ENCODE results near the gene NEURL1B.

Gene NEURL1B

DNA sequence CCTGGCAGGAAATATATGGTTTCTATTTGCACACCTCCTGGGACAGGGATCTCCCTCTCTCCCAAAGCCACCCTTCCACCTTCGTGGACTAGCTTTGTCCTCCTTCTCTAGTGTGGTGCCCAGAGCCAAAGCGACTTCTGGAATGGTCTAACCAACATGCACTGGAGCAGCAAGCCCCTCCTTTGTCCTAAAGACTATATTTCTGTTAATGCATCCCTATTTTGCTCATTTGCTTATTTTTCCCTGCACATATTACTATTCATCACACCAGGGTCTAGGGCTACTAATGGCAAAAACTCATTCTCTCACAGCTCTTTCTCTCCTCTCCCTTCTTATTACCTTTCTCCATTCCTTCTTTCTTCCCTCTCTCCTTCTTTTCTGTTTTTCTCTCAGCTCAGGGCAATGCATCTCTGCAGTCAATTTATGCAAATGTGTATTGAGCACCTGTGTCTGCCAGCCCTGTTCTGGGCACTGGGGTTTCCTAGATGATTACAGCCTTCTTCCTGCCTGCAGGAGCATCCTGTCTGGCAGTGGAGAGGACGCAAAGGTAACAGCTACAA, 2.8 kb upstream of the NEURL1B start:
- no peak for DNase-seq (ENCODE audit: low read depth in 1 of 2, low spot score in 1 of 2)
- peaks cover 41% of the 10 kb centered on the region for H3K27me3 ChIP-seq (ENCODE audit: insufficient read depth, poor library complexity, severe bottlenecking)
- TF ChIP-seq, protein P1, sequence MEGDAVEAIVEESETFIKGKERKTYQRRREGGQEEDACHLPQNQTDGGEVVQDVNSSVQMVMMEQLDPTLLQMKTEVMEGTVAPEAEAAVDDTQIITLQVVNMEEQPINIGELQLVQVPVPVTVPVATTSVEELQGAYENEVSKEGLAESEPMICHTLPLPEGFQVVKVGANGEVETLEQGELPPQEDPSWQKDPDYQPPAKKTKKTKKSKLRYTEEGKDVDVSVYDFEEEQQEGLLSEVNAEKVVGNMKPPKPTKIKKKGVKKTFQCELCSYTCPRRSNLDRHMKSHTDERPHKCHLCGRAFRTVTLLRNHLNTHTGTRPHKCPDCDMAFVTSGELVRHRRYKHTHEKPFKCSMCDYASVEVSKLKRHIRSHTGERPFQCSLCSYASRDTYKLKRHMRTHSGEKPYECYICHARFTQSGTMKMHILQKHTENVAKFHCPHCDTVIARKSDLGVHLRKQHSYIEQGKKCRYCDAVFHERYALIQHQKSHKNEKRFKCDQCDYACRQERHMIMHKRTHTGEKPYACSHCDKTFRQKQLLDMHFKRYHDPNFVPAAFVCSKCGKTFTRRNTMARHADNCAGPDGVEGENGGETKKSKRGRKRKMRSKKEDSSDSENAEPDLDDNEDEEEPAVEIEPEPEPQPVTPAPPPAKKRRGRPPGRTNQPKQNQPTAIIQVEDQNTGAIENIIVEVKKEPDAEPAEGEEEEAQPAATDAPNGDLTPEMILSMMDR (IDR thresholded peaks at IDR 0.05; ENCODE audit: insufficient read depth, low read length) = no peak
- TF ChIP-seq, protein P2, sequence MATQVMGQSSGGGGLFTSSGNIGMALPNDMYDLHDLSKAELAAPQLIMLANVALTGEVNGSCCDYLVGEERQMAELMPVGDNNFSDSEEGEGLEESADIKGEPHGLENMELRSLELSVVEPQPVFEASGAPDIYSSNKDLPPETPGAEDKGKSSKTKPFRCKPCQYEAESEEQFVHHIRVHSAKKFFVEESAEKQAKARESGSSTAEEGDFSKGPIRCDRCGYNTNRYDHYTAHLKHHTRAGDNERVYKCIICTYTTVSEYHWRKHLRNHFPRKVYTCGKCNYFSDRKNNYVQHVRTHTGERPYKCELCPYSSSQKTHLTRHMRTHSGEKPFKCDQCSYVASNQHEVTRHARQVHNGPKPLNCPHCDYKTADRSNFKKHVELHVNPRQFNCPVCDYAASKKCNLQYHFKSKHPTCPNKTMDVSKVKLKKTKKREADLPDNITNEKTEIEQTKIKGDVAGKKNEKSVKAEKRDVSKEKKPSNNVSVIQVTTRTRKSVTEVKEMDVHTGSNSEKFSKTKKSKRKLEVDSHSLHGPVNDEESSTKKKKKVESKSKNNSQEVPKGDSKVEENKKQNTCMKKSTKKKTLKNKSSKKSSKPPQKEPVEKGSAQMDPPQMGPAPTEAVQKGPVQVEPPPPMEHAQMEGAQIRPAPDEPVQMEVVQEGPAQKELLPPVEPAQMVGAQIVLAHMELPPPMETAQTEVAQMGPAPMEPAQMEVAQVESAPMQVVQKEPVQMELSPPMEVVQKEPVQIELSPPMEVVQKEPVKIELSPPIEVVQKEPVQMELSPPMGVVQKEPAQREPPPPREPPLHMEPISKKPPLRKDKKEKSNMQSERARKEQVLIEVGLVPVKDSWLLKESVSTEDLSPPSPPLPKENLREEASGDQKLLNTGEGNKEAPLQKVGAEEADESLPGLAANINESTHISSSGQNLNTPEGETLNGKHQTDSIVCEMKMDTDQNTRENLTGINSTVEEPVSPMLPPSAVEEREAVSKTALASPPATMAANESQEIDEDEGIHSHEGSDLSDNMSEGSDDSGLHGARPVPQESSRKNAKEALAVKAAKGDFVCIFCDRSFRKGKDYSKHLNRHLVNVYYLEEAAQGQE (IDR thresholded peaks at IDR 0.05; ENCODE audit: insufficient replicate concordance, low read depth) = no peak
- TF ChIP-seq GABPA (IDR thresholded peaks at IDR 0.05; ENCODE audit: low read depth) = no peak
- TF ChIP-seq SPI1 (IDR thresholded peaks at IDR 0.05; ENCODE audit: borderline replicate concordance, low read depth) = no peak
- no peak for TF ChIP-seq POLR2AphosphoS5 (IDR thresholded peaks at IDR 0.05; ENCODE audit: low read depth)
- no peak overlapping the region for H3K4me3 ChIP-seq (replicated peaks; ENCODE audit: insufficient read depth, low read length)
- no peak overlapping the region for H3K27ac ChIP-seq (replicated peaks)

DNA sequence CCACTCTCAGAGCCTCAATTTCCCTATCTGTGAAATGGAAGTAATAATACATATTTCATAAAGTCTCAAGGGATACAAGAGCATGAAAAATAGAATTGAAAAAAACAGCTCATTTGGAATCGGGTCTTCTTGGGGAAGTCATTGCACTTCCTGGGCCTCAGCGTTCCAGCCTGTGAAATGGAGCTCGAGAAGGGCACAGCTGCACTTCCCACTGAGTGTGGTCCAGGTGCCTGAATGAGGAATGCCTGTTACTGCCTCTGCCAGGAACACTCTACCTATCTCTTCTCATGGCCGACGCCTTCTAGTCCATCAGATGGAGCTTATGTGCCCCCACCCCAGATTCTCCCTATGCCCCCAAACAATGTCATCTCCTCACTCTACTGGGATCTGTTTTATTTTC, 924 bp upstream of the NEURL1B start:
- H3K27ac ChIP-seq (replicated peaks) = no peak overlapping the region
- TF ChIP-seq, protein P2 (IDR thresholded peaks at IDR 0.05; ENCODE audit: insufficient replicate concordance, low read depth) = no peak
- TF ChIP-seq SPI1 (IDR thresholded peaks at IDR 0.05; ENCODE audit: borderline replicate concordance, low read depth) (no peak), GABPA (IDR thresholded peaks at IDR 0.05; ENCODE audit: low read depth) (no peak), POLR2AphosphoS5 (IDR thresholded peaks at IDR 0.05; ENCODE audit: low read depth) (no peak)
- TF ChIP-seq, protein P1 (IDR thresholded peaks at IDR 0.05; ENCODE audit: insufficient read depth, low read length) = no peak
- no peak overlapping the region for H3K4me3 ChIP-seq (replicated peaks; ENCODE audit: insufficient read depth, low read length)
- no peak for DNase-seq (ENCODE audit: low read depth in 1 of 2, low spot score in 1 of 2)
- H3K27me3 ChIP-seq (ENCODE audit: insufficient read depth, poor library complexity, severe bottlenecking) = peaks cover 55% of the 10 kb centered on the region

DNA sequence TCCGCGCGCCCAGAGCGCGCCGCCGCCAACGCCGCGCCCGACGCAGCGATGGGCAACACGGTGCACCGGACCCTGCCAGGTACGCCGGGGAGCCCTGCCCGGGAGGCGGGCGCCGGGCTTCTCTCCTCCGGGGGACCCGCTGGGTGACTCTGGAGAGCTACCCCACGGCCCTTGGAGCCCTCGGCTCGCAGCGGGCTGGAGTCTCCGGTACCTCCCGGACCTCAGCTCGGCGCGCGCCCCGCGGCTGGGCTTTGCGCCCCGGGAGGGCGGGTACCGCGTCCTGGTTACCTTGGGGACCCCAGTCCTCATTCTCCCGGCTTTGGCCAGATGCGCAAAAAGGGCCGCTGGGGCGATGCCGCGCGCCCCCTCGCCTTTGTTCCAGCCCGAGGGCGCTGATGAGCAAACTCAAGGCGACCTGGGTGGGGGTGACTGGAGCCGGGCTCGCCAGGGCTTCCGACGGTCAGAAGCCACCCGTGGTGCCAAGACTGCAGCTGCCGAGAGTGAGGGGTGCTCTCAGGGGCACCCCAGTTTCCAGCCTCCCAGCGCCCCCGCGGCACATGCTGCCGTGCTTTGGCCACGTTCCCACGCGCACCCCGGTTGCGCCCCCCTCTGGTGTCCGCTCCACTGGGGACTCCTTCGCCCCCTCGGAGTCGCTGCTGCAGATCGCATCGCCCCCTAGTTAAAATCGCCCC, 442 bp downstream of the NEURL1B start:
- Histone ChIP-seq H3K27ac (replicated peaks) (no peak overlapping the region), H3K4me3 (replicated peaks; ENCODE audit: insufficient read depth, low read length) (no peak overlapping the region), H3K27me3 (ENCODE audit: insufficient read depth, poor library complexity, severe bottlenecking) (peaks cover 55% of the 10 kb centered on the region)
- no peak for TF ChIP-seq SPI1 (IDR thresholded peaks at IDR 0.05; ENCODE audit: borderline replicate concordance, low read depth)
- TF ChIP-seq POLR2AphosphoS5 (IDR thresholded peaks at IDR 0.05; ENCODE audit: low read depth) = no peak
- TF ChIP-seq GABPA (IDR thresholded peaks at IDR 0.05; ENCODE audit: low read depth) = no peak
- TF ChIP-seq, protein P2 (IDR thresholded peaks at IDR 0.05; ENCODE audit: insufficient replicate concordance, low read depth) = no peak
- TF ChIP-seq, protein P1 (IDR thresholded peaks at IDR 0.05; ENCODE audit: insufficient read depth, low read length) = no peak
- no peak for DNase-seq (ENCODE audit: low read depth in 1 of 2, low spot score in 1 of 2)

All from HL-60 (cell line).